ENCODE results near the gene PLA2G2C.

Gene PLA2G2C

DNA sequence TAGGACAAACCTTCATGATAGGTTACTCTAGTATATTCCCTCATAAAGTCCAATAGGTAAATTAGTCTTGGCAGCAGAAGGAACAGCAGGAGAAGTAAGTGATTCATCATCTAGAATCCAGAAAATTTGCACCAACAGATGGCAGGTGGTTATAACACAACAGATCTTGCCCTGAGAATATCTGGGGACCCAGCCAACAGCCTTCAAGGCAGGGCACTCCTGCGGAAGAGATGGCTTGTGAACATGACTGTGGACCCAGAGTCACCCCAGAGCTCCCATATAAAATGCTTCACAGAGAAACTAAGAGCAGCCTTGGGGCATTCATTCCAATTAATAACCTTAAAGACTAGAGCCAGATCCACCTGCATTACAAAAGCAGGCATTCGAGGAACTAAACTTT is 7.9 kb upstream of the PLA2G2C start:
- TF ChIP-seq TAF1 (IDR thresholded peaks at IDR 0.05; ENCODE audit: borderline replicate concordance, insufficient read depth, low read length) (no peak), POLR2AphosphoS5 (IDR thresholded peaks at IDR 0.05; ENCODE audit: low read depth, low read length) (no peak), FOXP2 (optimal IDR thresholded peaks at IDR 0.05; ENCODE audit: borderline replicate concordance, extremely low read depth, extremely low read length, insufficient read depth) (no peak), SIN3A (IDR thresholded peaks at IDR 0.05; ENCODE audit: borderline replicate concordance, insufficient read depth, low read length) (no peak)
- TF ChIP-seq, protein P1, sequence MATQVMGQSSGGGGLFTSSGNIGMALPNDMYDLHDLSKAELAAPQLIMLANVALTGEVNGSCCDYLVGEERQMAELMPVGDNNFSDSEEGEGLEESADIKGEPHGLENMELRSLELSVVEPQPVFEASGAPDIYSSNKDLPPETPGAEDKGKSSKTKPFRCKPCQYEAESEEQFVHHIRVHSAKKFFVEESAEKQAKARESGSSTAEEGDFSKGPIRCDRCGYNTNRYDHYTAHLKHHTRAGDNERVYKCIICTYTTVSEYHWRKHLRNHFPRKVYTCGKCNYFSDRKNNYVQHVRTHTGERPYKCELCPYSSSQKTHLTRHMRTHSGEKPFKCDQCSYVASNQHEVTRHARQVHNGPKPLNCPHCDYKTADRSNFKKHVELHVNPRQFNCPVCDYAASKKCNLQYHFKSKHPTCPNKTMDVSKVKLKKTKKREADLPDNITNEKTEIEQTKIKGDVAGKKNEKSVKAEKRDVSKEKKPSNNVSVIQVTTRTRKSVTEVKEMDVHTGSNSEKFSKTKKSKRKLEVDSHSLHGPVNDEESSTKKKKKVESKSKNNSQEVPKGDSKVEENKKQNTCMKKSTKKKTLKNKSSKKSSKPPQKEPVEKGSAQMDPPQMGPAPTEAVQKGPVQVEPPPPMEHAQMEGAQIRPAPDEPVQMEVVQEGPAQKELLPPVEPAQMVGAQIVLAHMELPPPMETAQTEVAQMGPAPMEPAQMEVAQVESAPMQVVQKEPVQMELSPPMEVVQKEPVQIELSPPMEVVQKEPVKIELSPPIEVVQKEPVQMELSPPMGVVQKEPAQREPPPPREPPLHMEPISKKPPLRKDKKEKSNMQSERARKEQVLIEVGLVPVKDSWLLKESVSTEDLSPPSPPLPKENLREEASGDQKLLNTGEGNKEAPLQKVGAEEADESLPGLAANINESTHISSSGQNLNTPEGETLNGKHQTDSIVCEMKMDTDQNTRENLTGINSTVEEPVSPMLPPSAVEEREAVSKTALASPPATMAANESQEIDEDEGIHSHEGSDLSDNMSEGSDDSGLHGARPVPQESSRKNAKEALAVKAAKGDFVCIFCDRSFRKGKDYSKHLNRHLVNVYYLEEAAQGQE (IDR thresholded peaks at IDR 0.05; ENCODE audit: insufficient read depth in 1 of 2, low read depth in 2 of 2, low read length in 2 of 2): no peak

DNA sequence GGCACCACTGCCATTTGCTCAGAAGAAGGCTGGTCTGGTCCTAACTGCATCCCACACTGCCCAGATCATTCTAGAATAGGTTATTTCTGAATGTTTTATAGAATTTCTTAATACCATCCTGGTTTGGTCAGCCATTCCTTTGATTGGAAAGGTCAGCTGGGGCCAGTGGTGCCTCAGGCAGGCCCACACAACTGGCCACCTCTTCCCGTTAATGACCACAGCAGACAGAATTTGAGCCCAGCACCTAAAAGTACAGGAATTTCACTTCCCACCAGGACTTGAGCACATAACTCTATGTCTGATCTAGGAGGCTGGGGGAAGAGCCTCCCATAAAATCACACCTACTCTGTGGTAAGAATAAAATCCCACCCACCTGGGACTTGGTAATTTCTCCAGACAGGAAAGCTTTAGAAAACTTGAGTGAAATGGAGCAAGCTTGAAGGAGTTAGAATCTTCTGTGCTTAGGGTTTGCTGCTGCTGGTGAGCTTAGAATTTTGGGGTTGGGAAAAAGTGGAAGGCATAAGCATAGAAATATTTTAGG is 6.6 kb upstream of the PLA2G2C start:
- TF ChIP-seq POLR2AphosphoS5 (IDR thresholded peaks at IDR 0.05; ENCODE audit: low read depth, low read length) (no peak), TAF1 (IDR thresholded peaks at IDR 0.05; ENCODE audit: borderline replicate concordance, insufficient read depth, low read length) (no peak), FOXP2 (optimal IDR thresholded peaks at IDR 0.05; ENCODE audit: borderline replicate concordance, extremely low read depth, extremely low read length, insufficient read depth) (no peak), SIN3A (IDR thresholded peaks at IDR 0.05; ENCODE audit: borderline replicate concordance, insufficient read depth, low read length) (no peak)
- TF ChIP-seq, protein P1 (IDR thresholded peaks at IDR 0.05; ENCODE audit: insufficient read depth in 1 of 2, low read depth in 2 of 2, low read length in 2 of 2): no peak

DNA sequence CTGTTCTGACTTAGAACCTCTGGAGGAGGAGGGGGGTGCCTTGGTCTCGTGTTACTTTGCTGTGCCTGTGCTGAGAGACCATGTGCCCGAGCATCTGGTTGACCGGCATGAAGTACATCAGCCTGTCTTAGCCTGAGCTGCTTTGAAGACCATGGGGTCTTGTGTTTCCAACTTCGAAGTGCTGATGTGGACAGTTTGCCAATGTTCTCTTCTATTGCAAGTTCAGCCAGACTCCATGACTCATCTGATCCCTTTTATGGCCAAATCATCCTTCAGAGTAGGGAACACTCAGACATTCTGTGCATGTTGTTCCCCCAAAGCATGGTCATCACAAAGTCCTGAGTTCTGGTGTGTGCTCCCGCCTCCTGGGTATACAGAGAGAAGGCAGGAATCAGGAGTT is 6.0 kb upstream of the PLA2G2C start:
- TF ChIP-seq SIN3A (IDR thresholded peaks at IDR 0.05; ENCODE audit: borderline replicate concordance, insufficient read depth, low read length) (no peak), TAF1 (IDR thresholded peaks at IDR 0.05; ENCODE audit: borderline replicate concordance, insufficient read depth, low read length) (no peak), POLR2AphosphoS5 (IDR thresholded peaks at IDR 0.05; ENCODE audit: low read depth, low read length) (no peak), FOXP2 (optimal IDR thresholded peaks at IDR 0.05; ENCODE audit: borderline replicate concordance, extremely low read depth, extremely low read length, insufficient read depth) (no peak)
- TF ChIP-seq, protein P1 (IDR thresholded peaks at IDR 0.05; ENCODE audit: insufficient read depth in 1 of 2, low read depth in 2 of 2, low read length in 2 of 2): no peak

DNA sequence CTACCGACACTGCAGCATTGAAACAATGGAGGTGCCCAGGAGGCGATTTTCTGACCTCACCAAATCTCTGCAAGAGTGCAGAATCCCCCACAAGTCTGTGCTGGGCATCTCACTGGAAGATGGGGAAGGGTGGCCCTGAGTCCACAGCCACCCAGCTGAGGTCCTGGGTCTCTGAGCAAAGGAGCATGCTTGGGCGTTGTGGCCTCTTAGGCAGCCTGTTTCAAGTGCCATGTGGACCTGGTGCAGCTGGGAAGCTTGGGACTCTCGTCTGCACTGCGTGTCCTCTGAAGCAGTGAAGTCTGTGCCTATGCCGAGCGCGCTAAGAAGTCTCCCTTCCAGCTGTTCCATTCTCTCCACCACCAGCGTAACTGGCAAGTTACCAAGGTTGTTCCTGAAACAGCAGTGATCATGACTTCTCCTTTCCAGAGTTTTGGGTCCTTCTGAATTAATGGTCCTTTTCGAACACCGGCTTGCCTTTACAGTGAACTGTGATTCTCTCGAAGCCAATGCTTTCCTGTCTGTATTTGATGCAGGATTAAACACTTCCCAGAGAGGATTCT is 5.0 kb upstream of the PLA2G2C start:
- TF ChIP-seq, protein P1 (IDR thresholded peaks at IDR 0.05; ENCODE audit: insufficient read depth in 1 of 2, low read depth in 2 of 2, low read length in 2 of 2): no peak
- TF ChIP-seq POLR2AphosphoS5 (IDR thresholded peaks at IDR 0.05; ENCODE audit: low read depth, low read length): no peak
- no peak for TF ChIP-seq SIN3A (IDR thresholded peaks at IDR 0.05; ENCODE audit: borderline replicate concordance, insufficient read depth, low read length)
- TF ChIP-seq TAF1 (IDR thresholded peaks at IDR 0.05; ENCODE audit: borderline replicate concordance, insufficient read depth, low read length): no peak
- TF ChIP-seq FOXP2 (optimal IDR thresholded peaks at IDR 0.05; ENCODE audit: borderline replicate concordance, extremely low read depth, extremely low read length, insufficient read depth): no peak
